Ecto neural progenitor cell (in vitro differentiated cells): ENCODE measurements around the gene BHLHE40.

Source experiments
- DNase-seq: peaks from one replicate; pipeline ENCODE4 v3.0.0-alpha.2; 2018; ENCODE audit warnings: low spot score

The BHLHE40 gene

GRCh38 chr3:5019411-5020241, 40.4 kb downstream of the BHLHE40 start:
- DNase-seq, result no peak

- DNase-seq, result no peak
These were observed 41.0 kb downstream of the BHLHE40 start for GRCh38 chr3:5020242-5020722.

GRCh38 chr3:5021116-5022092, 42.2 kb downstream of the BHLHE40 start:
- DNase-seq, result no peak

- no peak for DNase-seq
These were observed 43.1 kb downstream of the BHLHE40 start for GRCh38 chr3:5022187-5022965.

- DNase-seq, result no peak
These were observed 43.9 kb downstream of the BHLHE40 start for GRCh38 chr3:5022966-5023776.

GRCh38 chr3:5023777-5024346, 44.6 kb downstream of the BHLHE40 start:
- no peak for DNase-seq

- no peak for DNase-seq
These were observed 46.8 kb downstream of the BHLHE40 start for GRCh38 chr3:5026046-5026362.

GRCh38 chr3:5029715-5030114, 50.5 kb downstream of the BHLHE40 start:
- no peak for DNase-seq

GRCh38 chr3:5030152-5030551, 50.9 kb downstream of the BHLHE40 start:
- DNase-seq, result no peak

- no peak for DNase-seq
These were observed 53.6 kb downstream of the BHLHE40 start for GRCh38 chr3:5032844-5033243.
